Vagina (tissue), 2 donors: ENCODE measurements around the gene ZNF628.

ENCODE experiments used
- CTCF ChIP-seq, 3 experiments: fragments of 450-650 bp in 2 of 3; fragments of 200-600 bp in 1 of 3; sonication (generic) in 1 of 3; IDR thresholded peaks; one replicate each; pipeline ENCODE4 v1.5.1; 2017 to 2019; ENCODE audit warnings: antibody characterized with exemption in 3 of 3, mild to moderate bottlenecking in 2 of 3, moderate library complexity in 2 of 3
- POLR2AphosphoS5 ChIP-seq, 2 donors: sonication (generic); formaldehyde crosslinking; IDR thresholded peaks; one replicate each; pipeline ENCODE4 v1.9.0; 2017; ENCODE audit warnings: antibody characterized with exemption in 2 of 2, mild to moderate bottlenecking in 2 of 2, low read depth in 1 of 2; ENCODE audit not compliant: insufficient read depth in 1 of 2

- TF ChIP-seq CTCF (IDR thresholded peaks at IDR 0.05) (no peak), POLR2AphosphoS5 (IDR thresholded peaks at IDR 0.05; ENCODE audit: insufficient read depth in 1 of 2, low read depth in 1 of 2) (no peak)
Measured at GRCh38 chr19:55493645-55494171, 17.3 kb downstream of the ZNF628 start.
